HepG2 (cell line): ENCODE results near the gene CACNA1D. TPM values are rescaled to one million over a fixed set of nuclear protein-coding genes. Genes with fewer than 3 reads are reported as not detected.

Experiments used
- DR1 ChIP-seq: sonication (generic); formaldehyde crosslinking; IDR thresholded peaks from 2 replicates; pipeline ENCODE4 v1.8.0; 2021; ENCODE audit warnings: mild to moderate bottlenecking, missing genetic modification reagents, inconsistent platforms
- GTF2F1 ChIP-seq: fragments of 150-350 bp; IDR thresholded peaks from 2 replicates; pipeline ENCODE4 v1.6.1; 2014; ENCODE audit warnings: low read length
- HOXA3 ChIP-seq: sonication (generic); formaldehyde crosslinking; IDR thresholded peaks from 2 replicates; pipeline ENCODE4 v1.5.0; 2020; ENCODE audit warnings: missing genetic modification reagents
- LBX2 ChIP-seq: sonication (generic); formaldehyde crosslinking; IDR thresholded peaks from 2 replicates; pipeline ENCODE4 v1.5.0; 2020; ENCODE audit warnings: missing genetic modification reagents, mild to moderate bottlenecking, borderline replicate concordance
- PHF8 ChIP-seq: sonication (generic); formaldehyde crosslinking; IDR thresholded peaks from 2 replicates; pipeline ENCODE4 v1.5.0; 2020; ENCODE audit warnings: missing genetic modification reagents
- PTBP1 ChIP-seq: fragments of 200-400 bp; formaldehyde crosslinking; IDR thresholded peaks from 2 replicates; pipeline ENCODE4 v1.6.1; 2018; ENCODE audit warnings: low read length, low read depth; ENCODE audit not compliant: poor library complexity, severe bottlenecking
- SMC3 ChIP-seq: IDR thresholded peaks from 2 replicates; pipeline ENCODE4 v1.6.1; 2011; ENCODE audit warnings: low read length, improper control_type of control experiment
- TEF ChIP-seq: sonication (generic); formaldehyde crosslinking; IDR thresholded peaks from 2 replicates; pipeline ENCODE4 v1.5.0; 2020; ENCODE audit warnings: missing genetic modification reagents
- XBP1 ChIP-seq: sonication (generic); formaldehyde crosslinking; IDR thresholded peaks from 2 replicates; pipeline ENCODE4 v1.5.0; 2020; ENCODE audit warnings: missing genetic modification reagents
- ZBTB46 ChIP-seq: sonication (generic); formaldehyde crosslinking; IDR thresholded peaks from 2 replicates; pipeline ENCODE4 v1.4.0; 2020; ENCODE audit warnings: mild to moderate bottlenecking, missing genetic modification reagents, borderline replicate concordance
- ZBTB49 ChIP-seq: sonication (generic); formaldehyde crosslinking; IDR thresholded peaks from 2 replicates; pipeline ENCODE4 v1.4.0; 2020; ENCODE audit warnings: missing genetic modification reagents, borderline replicate concordance
- ZFX ChIP-seq: sonication (generic); formaldehyde crosslinking; IDR thresholded peaks from 2 replicates; pipeline ENCODE4 v1.4.0; 2020; ENCODE audit warnings: mild to moderate bottlenecking, low read depth, missing genetic modification reagents, moderate library complexity
- ZGPAT ChIP-seq: IDR thresholded peaks from 2 replicates; pipeline ENCODE4 v1.6.1; 2016; ENCODE audit warnings: mild to moderate bottlenecking
- ZIK1 ChIP-seq: sonication (generic); formaldehyde crosslinking; IDR thresholded peaks from 2 replicates; pipeline ENCODE4 v1.5.0; 2020; ENCODE audit warnings: mild to moderate bottlenecking, low read depth, missing genetic modification reagents, borderline replicate concordance
- ZKSCAN8 ChIP-seq: IDR thresholded peaks from 2 replicates; pipeline ENCODE4 v1.6.1; 2016; ENCODE audit warnings: borderline replicate concordance, missing genetic modification reagents, missing compliant biosample characterization
- ZNF446 ChIP-seq: sonication (generic); formaldehyde crosslinking; IDR thresholded peaks from 2 replicates; pipeline ENCODE4 v1.5.0; 2020; ENCODE audit warnings: mild to moderate bottlenecking, missing genetic modification reagents
- ZNF781 ChIP-seq: sonication (generic); formaldehyde crosslinking; IDR thresholded peaks from 2 replicates; pipeline ENCODE4 v1.5.1; 2020; ENCODE audit warnings: borderline replicate concordance, mild to moderate bottlenecking, missing genetic modification reagents; ENCODE audit errors: not compliant biosample characterization
- ZXDC ChIP-seq: sonication (generic); formaldehyde crosslinking; IDR thresholded peaks from 2 replicates; pipeline ENCODE4 v1.5.0; 2020; ENCODE audit warnings: mild to moderate bottlenecking, missing genetic modification reagents
- polyA plus RNA-seq, 8 experiments: library from polyadenylated mRNA; depleted of rRNA in 3 of 8; stranded (reverse) in 7 of 8; unstranded in 1 of 8; fragments of >200 nt; fragmentation: Illumina TruSeq in 4 of 8; extraction: Trizol in 4 of 8; gene quantifications; 2 replicates each; pipeline versions ENCODE4 v1.2.1 to v1.2.3, GENCODE V29; 2011 to 2016; ENCODE audit warnings: low read depth in 4 of 8, missing spikeins in 1 of 8, mixed read lengths in 1 of 8; ENCODE audit not compliant: insufficient read depth in 1 of 8
- total RNA-seq, 5 experiments: library from RNA; depleted of rRNA; stranded (reverse); fragments of >200 nt; fragmentation: Illumina TruSeq; extraction: Trizol; gene quantifications; 2 replicates each; pipeline ENCODE4 v1.2.3, GENCODE V29; 2016; ENCODE audit warnings: low read depth in 1 of 5

Gene CACNA1D
- total and polyA plus RNA-seq, 2 of the 13 experiments (the other 11 are each of a cell fraction or from before 2014, with no cell fraction given) = 0.26 to 0.38 TPM

DNA sequence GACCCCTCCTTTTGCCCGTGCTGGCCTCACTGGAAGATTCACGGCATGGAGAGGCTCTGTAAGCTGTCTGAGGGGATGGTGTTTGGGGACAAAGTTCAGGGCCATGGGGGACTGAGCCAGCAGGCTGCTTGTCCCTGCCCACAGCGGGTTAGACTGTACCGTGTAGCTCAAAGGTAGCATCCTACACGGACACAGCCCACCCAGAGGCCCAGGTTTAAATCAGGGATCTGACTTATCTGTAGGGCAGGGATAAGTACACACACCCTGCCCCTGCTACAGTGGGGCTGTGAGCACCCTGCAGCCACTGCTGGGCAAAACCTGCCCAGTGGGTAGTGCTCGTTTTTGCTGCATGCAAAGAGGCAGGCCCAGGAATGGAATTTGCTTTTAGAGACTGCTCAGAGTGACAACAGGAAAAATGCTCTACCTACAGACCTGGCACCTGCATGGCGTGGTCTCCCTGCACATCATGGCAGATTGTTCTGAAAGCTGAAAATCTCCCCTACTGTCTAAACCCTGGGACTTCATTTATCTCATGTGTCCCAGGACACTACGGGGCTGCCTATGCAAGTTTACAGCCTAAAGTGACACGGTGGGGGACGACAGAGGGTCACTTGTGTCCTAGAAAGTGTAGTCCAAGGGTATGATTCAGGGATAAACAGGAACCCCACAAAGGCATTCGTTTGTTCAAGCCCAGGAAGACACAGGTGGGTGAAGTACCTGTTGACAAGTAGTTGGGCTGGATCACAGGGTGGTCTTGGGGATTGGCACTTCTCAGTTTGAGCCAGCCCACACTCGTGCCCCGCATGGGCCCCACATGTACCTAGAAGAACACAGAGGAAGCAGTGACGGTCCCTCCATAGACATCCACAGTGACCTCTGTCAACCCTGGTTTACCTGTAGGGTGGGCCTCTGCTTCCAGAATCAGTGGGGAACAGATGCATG lies 324.1 kb downstream of the CACNA1D start (continued):
- TF ChIP-seq ZBTB49 (CRISPR knock-in tag) (no peak), SMC3 (no peak), TEF (CRISPR knock-in tag) (no peak), GTF2F1 (no peak), PTBP1 (no peak), ZGPAT (CRISPR knock-in tag) (no peak), ZNF781 (CRISPR knock-in tag) (no peak), XBP1 (CRISPR knock-in tag) (no peak), HOXA3 (peak; percentile 54; the same call in 1 of the 2 replicates), ZXDC (CRISPR knock-in tag) (no peak), ZKSCAN8 (CRISPR knock-in tag) (no peak), ZFX (CRISPR knock-in tag) (no peak; the same call in 1 of the 2 replicates), DR1 (no peak), ZNF446 (CRISPR knock-in tag) (no peak), PHF8 (CRISPR knock-in tag) (no peak), LBX2 (no peak), ZBTB46 (CRISPR knock-in tag) (no peak), ZIK1 (CRISPR knock-in tag) (no peak)
